Hepatocyte (in vitro differentiated cells): ENCODE measurements around the gene PPM1H.

ENCODE experiments used
- EZH2 ChIP-seq: fragments of 200-600 bp; sonication (generic); IDR thresholded peaks from 2 replicates; pipeline ENCODE4 v1.6.1; 2016; ENCODE audit warnings: antibody characterized with exemption, mild to moderate bottlenecking, borderline replicate concordance
- TF ChIP-seq, protein P1 (sequence below): fragments of 200-600 bp; sonication (generic); IDR thresholded peaks from 2 replicates; pipeline ENCODE4 v1.5.1; 2016; ENCODE audit warnings: antibody characterized with exemption, mild to moderate bottlenecking; ENCODE audit not compliant: poor library complexity

DNA sequence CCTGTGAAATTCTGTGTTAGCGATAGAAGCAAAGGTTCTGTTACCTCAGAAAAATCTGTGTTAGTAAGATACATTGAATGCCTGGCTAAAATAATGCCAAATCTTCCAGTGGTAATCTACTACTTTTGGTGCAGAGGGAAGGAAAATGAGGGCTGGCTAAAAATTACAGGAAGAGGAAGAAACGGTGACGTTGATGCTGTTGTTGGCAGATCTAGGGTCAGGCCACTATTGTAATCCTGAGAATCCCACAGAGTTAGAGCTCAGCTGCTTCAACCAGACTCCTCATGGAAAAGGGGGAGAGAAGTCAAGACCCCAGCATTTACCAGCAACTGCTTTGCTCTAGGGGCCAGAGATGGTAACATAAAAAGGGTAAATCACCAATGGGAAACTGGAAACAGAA is 145.1 kb downstream of the PPM1H start:
- TF ChIP-seq, protein P1, sequence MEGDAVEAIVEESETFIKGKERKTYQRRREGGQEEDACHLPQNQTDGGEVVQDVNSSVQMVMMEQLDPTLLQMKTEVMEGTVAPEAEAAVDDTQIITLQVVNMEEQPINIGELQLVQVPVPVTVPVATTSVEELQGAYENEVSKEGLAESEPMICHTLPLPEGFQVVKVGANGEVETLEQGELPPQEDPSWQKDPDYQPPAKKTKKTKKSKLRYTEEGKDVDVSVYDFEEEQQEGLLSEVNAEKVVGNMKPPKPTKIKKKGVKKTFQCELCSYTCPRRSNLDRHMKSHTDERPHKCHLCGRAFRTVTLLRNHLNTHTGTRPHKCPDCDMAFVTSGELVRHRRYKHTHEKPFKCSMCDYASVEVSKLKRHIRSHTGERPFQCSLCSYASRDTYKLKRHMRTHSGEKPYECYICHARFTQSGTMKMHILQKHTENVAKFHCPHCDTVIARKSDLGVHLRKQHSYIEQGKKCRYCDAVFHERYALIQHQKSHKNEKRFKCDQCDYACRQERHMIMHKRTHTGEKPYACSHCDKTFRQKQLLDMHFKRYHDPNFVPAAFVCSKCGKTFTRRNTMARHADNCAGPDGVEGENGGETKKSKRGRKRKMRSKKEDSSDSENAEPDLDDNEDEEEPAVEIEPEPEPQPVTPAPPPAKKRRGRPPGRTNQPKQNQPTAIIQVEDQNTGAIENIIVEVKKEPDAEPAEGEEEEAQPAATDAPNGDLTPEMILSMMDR: no peak
- TF ChIP-seq EZH2: no peak
